ENCODE results near the gene CD37.
"Not testable (repeated sequence)": the region's sequence is repeated elsewhere in the genome, so short reads cannot be mapped to it uniquely, and the experiment has no call there.

The CD37 gene

DNA sequence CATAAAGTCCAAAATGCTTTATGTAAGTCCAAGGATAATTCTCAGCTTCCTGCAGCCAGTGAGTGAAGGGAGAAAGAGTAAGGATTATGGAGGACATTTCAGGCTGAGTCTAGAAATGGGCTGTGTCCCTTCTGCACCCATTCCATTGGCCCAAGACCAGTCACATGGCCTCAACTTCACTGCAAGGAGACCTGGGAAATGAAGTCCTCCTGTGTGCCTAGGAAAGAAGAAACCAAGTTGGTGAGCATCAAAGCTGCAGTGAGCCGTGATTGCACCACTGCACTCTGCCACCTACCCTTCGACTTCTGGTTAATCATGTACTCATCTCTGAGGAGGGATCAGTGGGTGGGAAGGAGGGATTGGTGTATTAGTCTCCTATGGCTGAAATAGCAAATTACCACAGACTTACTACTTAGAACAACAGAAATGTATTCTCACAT, 3.6 kb upstream of the CD37 start:
- DNase-seq (ENCODE audit: low read depth): peak; percentile 60
- H3K4me3 ChIP-seq (replicated peaks; ENCODE audit: low read depth, low read length): no peak overlapping the region
- TF ChIP-seq, protein P1, sequence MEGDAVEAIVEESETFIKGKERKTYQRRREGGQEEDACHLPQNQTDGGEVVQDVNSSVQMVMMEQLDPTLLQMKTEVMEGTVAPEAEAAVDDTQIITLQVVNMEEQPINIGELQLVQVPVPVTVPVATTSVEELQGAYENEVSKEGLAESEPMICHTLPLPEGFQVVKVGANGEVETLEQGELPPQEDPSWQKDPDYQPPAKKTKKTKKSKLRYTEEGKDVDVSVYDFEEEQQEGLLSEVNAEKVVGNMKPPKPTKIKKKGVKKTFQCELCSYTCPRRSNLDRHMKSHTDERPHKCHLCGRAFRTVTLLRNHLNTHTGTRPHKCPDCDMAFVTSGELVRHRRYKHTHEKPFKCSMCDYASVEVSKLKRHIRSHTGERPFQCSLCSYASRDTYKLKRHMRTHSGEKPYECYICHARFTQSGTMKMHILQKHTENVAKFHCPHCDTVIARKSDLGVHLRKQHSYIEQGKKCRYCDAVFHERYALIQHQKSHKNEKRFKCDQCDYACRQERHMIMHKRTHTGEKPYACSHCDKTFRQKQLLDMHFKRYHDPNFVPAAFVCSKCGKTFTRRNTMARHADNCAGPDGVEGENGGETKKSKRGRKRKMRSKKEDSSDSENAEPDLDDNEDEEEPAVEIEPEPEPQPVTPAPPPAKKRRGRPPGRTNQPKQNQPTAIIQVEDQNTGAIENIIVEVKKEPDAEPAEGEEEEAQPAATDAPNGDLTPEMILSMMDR (IDR thresholded peaks at IDR 0.05; ENCODE audit: low read length, missing control alignments): no peak

DNA sequence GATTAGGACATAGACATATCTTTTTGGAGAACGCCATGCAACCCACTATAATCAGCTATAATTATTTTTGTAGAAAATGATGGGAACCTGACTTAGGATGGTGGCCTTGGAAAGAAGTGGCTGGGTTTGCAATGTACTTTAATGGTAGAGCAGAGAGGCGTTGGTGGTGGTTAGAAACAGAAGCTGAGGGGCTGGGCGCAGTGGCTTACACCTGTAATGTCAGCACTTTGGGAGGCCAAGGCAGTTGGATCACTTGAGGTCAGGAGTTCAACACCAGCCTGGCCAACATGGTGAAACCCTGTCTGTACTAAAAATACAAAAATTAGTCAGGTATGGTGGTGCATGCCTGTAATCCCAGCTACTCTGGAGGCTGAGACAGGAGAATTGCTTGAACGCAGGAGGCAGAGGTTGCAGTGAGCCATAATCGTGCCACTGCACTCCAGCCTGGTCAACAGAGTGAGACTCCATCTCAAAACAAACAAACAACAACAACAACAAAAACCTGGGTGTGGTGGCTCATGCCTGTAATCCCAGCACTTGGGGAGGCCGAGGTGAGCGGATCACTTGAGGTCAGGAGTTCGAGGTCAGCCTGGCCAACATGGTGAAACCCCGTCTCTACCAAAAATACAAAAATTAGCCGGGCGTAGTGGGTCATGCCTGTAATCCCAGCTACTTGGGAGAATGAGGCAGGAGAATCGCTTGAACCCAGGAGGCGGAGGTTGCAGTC, 2.4 kb upstream of the CD37 start:
- not testable (repeated sequence) for DNase-seq (ENCODE audit: low read depth); H3K4me3 ChIP-seq (replicated peaks; ENCODE audit: low read depth, low read length)

- TF ChIP-seq, protein P1 (IDR thresholded peaks at IDR 0.05; ENCODE audit: low read length, missing control alignments): no peak
- no peak overlapping the region for H3K4me3 ChIP-seq (replicated peaks; ENCODE audit: low read depth, low read length)
- no peak for DNase-seq (ENCODE audit: low read depth)
Measured at GRCh38 chr19:49333418-49333805, 1.8 kb upstream of the CD37 start.

- H3K4me3 ChIP-seq (replicated peaks; ENCODE audit: low read depth, low read length): no peak overlapping the region
- no peak for DNase-seq (ENCODE audit: low read depth)
- TF ChIP-seq, protein P1 (IDR thresholded peaks at IDR 0.05; ENCODE audit: low read length, missing control alignments): no peak
Measured at GRCh38 chr19:49333811-49334288, 1.4 kb upstream of the CD37 start.

DNA sequence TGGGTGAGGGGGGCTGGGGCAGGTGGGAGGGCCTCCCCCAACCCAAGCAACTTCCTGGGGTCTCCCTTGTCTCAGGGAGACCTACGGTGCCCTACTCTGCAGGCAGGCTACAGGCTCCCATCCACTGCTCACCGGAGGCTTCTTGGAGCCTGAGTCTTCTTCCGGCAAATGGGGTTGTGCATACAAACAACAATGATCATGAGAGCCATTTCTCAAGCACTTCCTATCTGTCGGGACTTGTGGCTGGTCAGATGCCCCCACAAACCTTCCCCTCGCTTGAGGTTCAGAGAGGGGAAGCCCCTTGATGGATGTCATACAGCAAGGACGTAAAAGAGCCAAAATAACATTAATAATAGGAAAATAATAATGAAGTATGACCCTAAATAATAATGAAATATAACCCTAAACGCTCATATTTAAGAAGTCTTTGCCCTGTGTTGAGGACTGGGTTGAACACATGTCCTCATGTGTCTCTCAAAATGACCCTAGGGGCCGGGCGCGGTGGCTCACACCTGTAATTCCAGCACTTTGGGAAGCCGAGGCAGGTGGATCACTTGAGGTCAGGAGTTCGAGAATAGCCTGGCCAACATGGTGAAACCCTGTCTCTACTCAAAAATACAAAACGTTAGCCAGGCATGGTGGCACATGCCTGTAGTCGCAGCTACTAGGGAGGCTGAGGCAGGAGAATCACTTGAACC, 727 bp downstream of the CD37 start:
- no peak for DNase-seq (ENCODE audit: low read depth)
- H3K4me3 ChIP-seq (replicated peaks; ENCODE audit: low read depth, low read length): no peak overlapping the region
- TF ChIP-seq, protein P1 (IDR thresholded peaks at IDR 0.05; ENCODE audit: low read length, missing control alignments): no peak

GRCh38 chr19:49336482-49337266, 1.5 kb downstream of the CD37 start:
- TF ChIP-seq, protein P1 (IDR thresholded peaks at IDR 0.05; ENCODE audit: low read length, missing control alignments): no peak
- H3K4me3 ChIP-seq (replicated peaks; ENCODE audit: low read depth, low read length): no peak overlapping the region
- no peak for DNase-seq (ENCODE audit: low read depth)

Data from fibroblast of pulmonary artery (primary cell).